Upper lobe of left lung (tissue), 6 donors: ENCODE results near the gene PNKP. TPM values are rescaled to one million over a fixed set of nuclear protein-coding genes. Genes with fewer than 3 reads are reported as not detected.
A peak's percentile ranks its signal among the peaks of the same experiment; 100 is the strongest.

Experiments used
- ATAC-seq, 2 donors: fragments of 200-7000 bp; cut with Tn5 transposase; one replicate each; pipeline ENCODE4 v1.9.1; 2022; ENCODE audit warnings: mild to moderate bottlenecking in 2 of 2, moderate library complexity in 2 of 2; ENCODE audit not compliant: low FRiP score in 2 of 2
- DNase-seq, 2 donors: peaks; one replicate each; pipeline ENCODE4 v3.0.0-alpha.2; 2019 to 2020
- H3K27ac ChIP-seq, 4 donors: fragments of 200-600 bp; sonication (generic); one replicate each; pipeline ENCODE4 v1.5.1; 2016 to 2019
- H3K27me3 ChIP-seq, 4 donors: fragments of 200-600 bp; sonication (generic); one replicate each; pipeline ENCODE4 v1.5.1; 2017 to 2019
- H3K36me3 ChIP-seq, 4 donors: fragments of 200-600 bp; sonication (generic); one replicate each; pipeline ENCODE4 v1.5.1; 2016 to 2019
- H3K4me1 ChIP-seq, 4 donors: fragments of 200-600 bp; sonication (generic); one replicate each; pipeline ENCODE4 v1.5.1; 2018 to 2019
- H3K4me3 ChIP-seq, 4 donors: fragments of 200-600 bp; sonication (generic); one replicate each; pipeline ENCODE4 v1.5.1; 2017 to 2019; ENCODE audit warnings: mild to moderate bottlenecking in 2 of 4, moderate library complexity in 1 of 4
- H3K9me3 ChIP-seq, 4 donors: fragments of 200-600 bp; sonication (generic); one replicate each; pipeline ENCODE4 v1.5.1; 2018 to 2019
- CTCF ChIP-seq, 6 experiments: fragments of 450-650 bp in 4 of 6; fragments of 200-600 bp in 2 of 6; sonication (generic) in 2 of 6; IDR thresholded peaks; one replicate each; pipeline ENCODE4 v1.5.1; 2016 to 2019; ENCODE audit warnings: antibody characterized with exemption in 6 of 6
- EP300 ChIP-seq, 4 donors: sonication (generic); formaldehyde crosslinking; IDR thresholded peaks; one replicate each; pipeline ENCODE4 v1.5.1; 2017; ENCODE audit warnings: antibody characterized with exemption in 4 of 4, control low read depth in 2 of 4
- POLR2A ChIP-seq, 4 donors: fragments of 450-650 bp; IDR thresholded peaks; one replicate each; pipeline ENCODE4 v1.5.1; 2016 to 2017; ENCODE audit warnings: antibody characterized with exemption in 4 of 4, mild to moderate bottlenecking in 2 of 4
- POLR2AphosphoS5 ChIP-seq, 2 donors: sonication (generic); formaldehyde crosslinking; IDR thresholded peaks; one replicate each; pipeline ENCODE4 v1.5.1; 2017; ENCODE audit warnings: antibody characterized with exemption in 2 of 2
- WGBS, 2 donors: methylation state at CpG; one replicate each; pipeline ENCODE4 v1.1.5; 2017 to 2018; 5-methylcytosine and 5-hydroxymethylcytosine counted together
- total RNA-seq, 6 donors: library from RNA; depleted of rRNA in 4 of 6; stranded (reverse); fragments of >200 nt in 4 of 6; gene quantifications; one replicate each; pipeline versions ENCODE4 v1.1.0 to v1.2.1, GENCODE V29; 2016 to 2021
- donor health status: DM: no; HTN: no; CAD: no; lungs with moderate emphysema.
- donor health status: DM: no; HTN: yes; CAD: no; lungs with severe emphysema.

The PNKP gene
- total RNA-seq, 6 donors from 2014 or later: 47.6 to 321 (median 88.6) TPM

GRCh38 chr19:49871349-49871985, 4.1 kb upstream of the PNKP start:
- DNase-seq (no peak), ATAC-seq (no peak)
- TF ChIP-seq POLR2A (IDR thresholded peaks at IDR 0.05): no peak
- TF ChIP-seq EP300 (IDR thresholded peaks at IDR 0.05): no peak
- no peak for TF ChIP-seq CTCF (IDR thresholded peaks at IDR 0.05)
- no peak for TF ChIP-seq POLR2AphosphoS5 (IDR thresholded peaks at IDR 0.05)
- peaks cover 36 to 55% (median 43%) of the 10 kb centered on the region in 4 donors for H3K4me1 ChIP-seq
- H3K27ac ChIP-seq: no peak overlapping the region
- peaks cover 0 to 14% (median 7%) of the 10 kb centered on the region in 4 donors for H3K36me3 ChIP-seq
- 94 to 97% methylated on average over 7 to 17 of the region's 17 CpGs for WGBS, 2 donors
- no peak overlapping the region for H3K4me3 ChIP-seq
- H3K27me3 ChIP-seq: no peaks in the 10 kb centered on the region
- no peaks in the 10 kb centered on the region for H3K9me3 ChIP-seq

DNA sequence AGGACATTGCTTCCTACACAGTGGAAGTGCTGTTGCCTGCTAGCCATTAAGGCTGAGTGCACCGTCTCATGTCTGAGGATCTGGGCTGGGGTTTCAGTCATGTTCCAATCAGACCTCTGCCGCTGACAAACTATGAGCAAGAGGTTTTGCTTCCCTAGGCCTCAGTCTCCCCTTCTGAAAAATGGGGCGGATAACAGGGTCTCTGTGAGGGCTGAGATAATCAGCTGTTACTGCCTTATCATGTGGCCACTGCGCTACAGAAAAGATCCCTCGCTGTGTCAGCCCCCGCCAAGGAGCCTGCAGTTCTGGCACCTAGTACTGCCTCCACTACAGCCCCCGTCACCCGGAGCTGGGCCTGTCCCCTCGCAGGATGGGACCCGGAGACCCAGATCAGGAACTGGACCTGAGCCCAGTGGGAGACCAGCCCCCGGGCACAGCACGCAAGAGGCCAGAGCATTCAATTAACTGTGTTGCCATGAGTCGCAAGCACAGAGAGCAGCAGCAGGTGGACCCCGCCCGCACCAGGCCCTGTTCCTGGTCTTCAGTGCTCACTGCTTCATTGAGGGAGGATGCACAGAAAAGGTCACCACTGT, 3.0 kb upstream of the PNKP start:
- no peaks in the 10 kb centered on the region for H3K9me3 ChIP-seq
- peak overlapping the region; percentile 17 to 78 (median 53) for H3K4me3 ChIP-seq
- ATAC-seq: no peak
- peak overlapping the region; percentile 87 to 94 (median 90) for H3K27ac ChIP-seq
- peaks cover 0 to 14% (median 7%) of the 10 kb centered on the region in 4 donors for H3K36me3 ChIP-seq
- WGBS, 2 donors: 77% methylated on average over 15 of the region's 15 CpGs; no CpG with 5 or more reads in 1 of the 2 donors
- H3K27me3 ChIP-seq: no peaks in the 10 kb centered on the region
- H3K4me1 ChIP-seq: peaks cover 42 to 61% (median 48%) of the 10 kb centered on the region in 4 donors
- TF ChIP-seq POLR2AphosphoS5 (IDR thresholded peaks at IDR 0.05) (no peak), EP300 (IDR thresholded peaks at IDR 0.05) (no peak)
- DNase-seq: peak in 1 of 2 donors; percentile 69

DNA sequence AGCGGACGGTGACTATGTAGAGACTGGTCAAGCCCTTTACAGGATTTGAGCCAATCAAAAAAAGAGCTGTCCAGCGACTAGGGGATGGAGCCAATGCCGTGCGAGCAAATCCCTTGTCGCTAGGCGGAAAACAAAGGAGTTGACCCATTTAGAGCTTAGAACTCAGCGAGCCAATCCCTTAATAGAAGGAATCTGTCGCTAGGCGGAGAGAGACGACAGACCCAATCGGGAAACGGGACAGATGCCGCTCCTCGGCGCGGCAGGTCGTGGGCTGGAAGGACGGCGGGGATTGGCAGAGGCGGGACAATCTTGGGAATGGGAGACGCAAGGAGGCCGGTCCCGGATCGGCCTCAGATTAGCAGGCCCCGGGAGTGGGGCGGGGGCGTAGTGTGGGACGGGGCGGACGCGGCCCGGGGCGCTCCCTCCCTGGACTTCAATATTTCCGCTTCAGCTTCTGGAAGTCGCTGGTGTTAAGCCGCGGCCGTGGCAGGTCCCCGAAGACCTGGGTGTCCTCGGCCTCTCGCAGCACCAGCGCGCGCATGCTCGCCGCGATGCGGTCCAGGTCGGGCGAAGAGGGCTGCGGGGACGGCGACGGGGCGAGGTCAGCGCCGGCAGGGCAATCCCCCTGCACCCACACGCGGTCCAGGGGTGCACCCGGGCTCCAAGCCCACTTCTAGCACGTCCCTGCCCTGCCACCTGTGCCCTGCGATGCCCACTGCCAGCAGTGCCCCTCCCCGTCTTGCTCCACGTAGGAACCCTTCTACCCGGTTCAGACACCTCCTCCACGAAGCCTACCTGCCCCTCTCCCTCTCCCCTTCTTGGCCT, 2.3 kb upstream of the PNKP start:
- H3K9me3 ChIP-seq: no peaks in the 10 kb centered on the region
- H3K36me3 ChIP-seq: peaks cover 0 to 19% (median 7%) of the 10 kb centered on the region in 4 donors
- peak; percentile 95 for DNase-seq
- H3K27me3 ChIP-seq: no peaks in the 10 kb centered on the region
- peaks cover 43 to 60% (median 47%) of the 10 kb centered on the region in 4 donors for H3K4me1 ChIP-seq
- WGBS, 2 donors: 0 to 1% methylated on average over 17 to 39 of the region's 67 CpGs
- H3K4me3 ChIP-seq: peak overlapping the region; percentile 17 to 78 (median 53)
- peak overlapping the region; percentile 88 to 94 (median 93) for H3K27ac ChIP-seq
- TF ChIP-seq EP300 (IDR thresholded peaks at IDR 0.05): no peak
- TF ChIP-seq POLR2A (IDR thresholded peaks at IDR 0.05): peak in 2 of 4 donors; percentile 87 to 89
- TF ChIP-seq POLR2AphosphoS5 (IDR thresholded peaks at IDR 0.05): peak; percentile 72 to 83
- TF ChIP-seq CTCF (IDR thresholded peaks at IDR 0.05): peak in 2 of 6 experiments; percentile 25 to 33
- peak; percentile 89 to 93 for ATAC-seq

GRCh38 chr19:49869009-49869483, 1.7 kb upstream of the PNKP start:
- Histone ChIP-seq H3K27ac (peak overlapping the region; percentile 88 to 94 (median 93)), H3K4me1 (peaks cover 44 to 53% (median 47%) of the 10 kb centered on the region in 4 donors), H3K27me3 (no peaks in the 10 kb centered on the region), H3K9me3 (no peaks in the 10 kb centered on the region), H3K4me3 (peak overlapping the region in 3 of 4 donors; percentile 53 to 78 (median 53)), H3K36me3 (peaks cover 0 to 26% (median 10%) of the 10 kb centered on the region in 4 donors)
- ATAC-seq (peak; percentile 0 to 2), DNase-seq (peak in 1 of 2 donors; percentile 76)
- TF ChIP-seq EP300 (IDR thresholded peaks at IDR 0.05): no peak
- TF ChIP-seq CTCF (IDR thresholded peaks at IDR 0.05): no peak
- TF ChIP-seq POLR2A (IDR thresholded peaks at IDR 0.05): no peak
- TF ChIP-seq POLR2AphosphoS5 (IDR thresholded peaks at IDR 0.05): peak in 1 of 2 donors; percentile 30
- WGBS, 2 donors: 3% methylated on average over 15 of the region's 15 CpGs
